Measurements from ENCODE around the gene OSGIN1. TPM values are rescaled to one million over a fixed set of nuclear protein-coding genes. Genes with fewer than 3 reads are reported as not detected.

Gene OSGIN1
- total RNA-seq, 1 experiment from 2014 or later: 9.8 TPM

GRCh38 chr16:84014570-84015327 is 61.7 kb downstream of the OSGIN1 start:
- Histone ChIP-seq H4K20me1 (ENCODE audit: low read length) (no peaks in the 10 kb centered on the region), H3F3A (ENCODE audit: low read length, unreplicated experiment) (no peaks in the 10 kb centered on the region), H3K79me2 (ENCODE audit: low read length) (no peaks in the 10 kb centered on the region), H3K9me3 (ENCODE audit: low read length) (no peaks in the 10 kb centered on the region), H3K4me3 (ENCODE audit: low read length) (no peak overlapping the region), H3K4me2 (ENCODE audit: low read length) (no peak overlapping the region), H3K4me1 (ENCODE audit: insufficient read depth, low read length) (peaks cover 4% of the 10 kb centered on the region; the same call in 1 of the 2 replicates), H3K9ac (ENCODE audit: low read length) (no peak overlapping the region), H3K36me3 (ENCODE audit: low read depth, low read length) (no peaks in the 10 kb centered on the region), H3K27ac (ENCODE audit: low read length) (no peak overlapping the region), H3K9me2 (replicated peaks; ENCODE audit: low read length) (no peaks in the 10 kb centered on the region), H3K27me3 (ENCODE audit: low read length) (no peaks in the 10 kb centered on the region), H2AFZ (ENCODE audit: low read length) (0 out of 2 replicates have a peak overlapping the region, but pooled peaks have one; percentile 5)
- no peak for DNase-seq
- no TSS peak for BruUV-seq (replicated peaks)
- intact Hi-C loops (cut with micrococcal nuclease): no loop called here
- TF ChIP-seq CTCF (conservative IDR thresholded peaks at IDR 0.05; ENCODE audit: low read depth, low read length) (no peak), EZH2 (IDR thresholded peaks at IDR 0.05; ENCODE audit: low read length, unreplicated experiment) (no peak), EZH2phosphoT487 (IDR thresholded peaks at IDR 0.05; ENCODE audit: borderline replicate concordance, low read length) (no peak)
- ChIA-PET CTCF (interaction anchor here (0.5 to 1.0 kb wide), 3 partner anchors 29 to 172 kb away, joined by 3 to 7 read pairs (median 6); partner anchors contain the start of genes OSGIN1 and TAF1C), POLR2A (ENCODE audit: unreplicated experiment) (interaction anchor here (0.5 to 0.6 kb wide), 2 partner anchors 10 to 204 kb away, joined by 5 to 11 read pairs; no protein-coding TSS in a partner anchor)
- ATAC-seq: no peak

GRCh38 chr16:84015399-84015798 is 62.4 kb downstream of the OSGIN1 start:
- no peak for TF ChIP-seq EZH2phosphoT487 (IDR thresholded peaks at IDR 0.05; ENCODE audit: borderline replicate concordance, low read length)
- TF ChIP-seq EZH2 (IDR thresholded peaks at IDR 0.05; ENCODE audit: low read length, unreplicated experiment): no peak
- no peak for TF ChIP-seq CTCF (conservative IDR thresholded peaks at IDR 0.05; ENCODE audit: low read depth, low read length)
- POLR2A ChIA-PET (ENCODE audit: unreplicated experiment): no interaction called here

More at GRCh38 chr16:84015399-84015798, 62.4 kb downstream of the OSGIN1 start:
- ATAC-seq: no peak
- Histone ChIP-seq H3K9ac (ENCODE audit: low read length) (no peak overlapping the region), H3K4me3 (ENCODE audit: low read length) (no peak overlapping the region), H3K9me2 (replicated peaks; ENCODE audit: low read length) (no peaks in the 10 kb centered on the region), H3K36me3 (ENCODE audit: low read depth, low read length) (no peaks in the 10 kb centered on the region), H4K20me1 (ENCODE audit: low read length) (no peaks in the 10 kb centered on the region), H3K27me3 (ENCODE audit: low read length) (no peaks in the 10 kb centered on the region), H2AFZ (ENCODE audit: low read length) (no peak overlapping the region), H3K4me2 (ENCODE audit: low read length) (no peak overlapping the region), H3K79me2 (ENCODE audit: low read length) (no peaks in the 10 kb centered on the region), H3K27ac (ENCODE audit: low read length) (no peak overlapping the region), H3K4me1 (ENCODE audit: insufficient read depth, low read length) (peaks cover 4% of the 10 kb centered on the region; the same call in 1 of the 2 replicates), H3K9me3 (ENCODE audit: low read length) (no peaks in the 10 kb centered on the region), H3F3A (ENCODE audit: low read length, unreplicated experiment) (no peaks in the 10 kb centered on the region)
- BruUV-seq (replicated peaks): no TSS peak
- CTCF ChIA-PET: no interaction called here
- no peak for DNase-seq
- intact Hi-C loops (cut with micrococcal nuclease): no loop called here

Other genes with a start within 250 kb of the OSGIN1 start
- gene HSBP1, start 145.3 kb upstream of the OSGIN1 start, total RNA-seq (2014; rRNA removed): 141 and 167 TPM in 2 replicates
- 0.95 and 1.2 TPM in 2 replicates for gene MLYCD, start 54.1 kb upstream of the OSGIN1 start, total RNA-seq (2014; rRNA removed)
- gene NECAB2, start 15.0 kb downstream of the OSGIN1 start, total RNA-seq (2014; rRNA removed): 0.22 and 2.0 TPM in 2 replicates
- gene SLC38A8, start 89.6 kb downstream of the OSGIN1 start, total RNA-seq (2014; rRNA removed): not detected in 2 replicates
- 56.1 and 56.6 TPM in 2 replicates for gene MBTPS1, start 163.7 kb downstream of the OSGIN1 start, total RNA-seq (2014; rRNA removed)
- 9.7 and 13.3 TPM in 2 replicates for gene HSDL1, start 191.9 kb downstream of the OSGIN1 start, total RNA-seq (2014; rRNA removed)
- not detected in 2 replicates for gene DNAAF1, start 192.1 kb downstream of the OSGIN1 start, total RNA-seq (2014; rRNA removed)
- 21.8 and 28.0 TPM in 2 replicates for gene TAF1C, start 233.8 kb downstream of the OSGIN1 start, total RNA-seq (2014; rRNA removed)
- gene ADAD2, start 237.9 kb downstream of the OSGIN1 start, total RNA-seq (2014; rRNA removed): not detected in 2 replicates